Mesothelial cell of epicardium (in vitro differentiated cells): Measurements from ENCODE around the gene CD200R1L. TPM values are rescaled to one million over a fixed set of nuclear protein-coding genes. Genes with fewer than 3 reads are reported as not detected.

Experiments
- DNase-seq, 2 experiments: peaks; one replicate each; pipeline ENCODE4 v3.0.0; 2021; ENCODE audit warnings: low spot score in 2 of 2; ENCODE audit not compliant: unreplicated experiment in 2 of 2
- H3K27ac Mint-ChIP-seq: 2 replicates; pipeline ENCODE4 v1.8.0; 2021; ENCODE audit warnings: mixed read lengths
- H3K27me3 Mint-ChIP-seq: 2 replicates; pipeline ENCODE4 v1.8.0; 2021; ENCODE audit warnings: low read depth, mixed read lengths
- H3K36me3 Mint-ChIP-seq: 2 replicates; pipeline ENCODE4 v1.8.0; 2021; ENCODE audit warnings: mixed read lengths
- H3K4me1 Mint-ChIP-seq: 2 replicates; pipeline ENCODE4 v1.8.0; 2021; ENCODE audit warnings: mixed read lengths
- H3K4me3 Mint-ChIP-seq: 2 replicates; pipeline ENCODE4 v1.8.0; 2021; ENCODE audit warnings: mild to moderate bottlenecking, moderate library complexity, mixed read lengths
- H3K9me3 Mint-ChIP-seq: 2 replicates; pipeline ENCODE4 v1.8.0; 2021; ENCODE audit warnings: mixed read lengths
- CTCF ChIP-seq: fragments of 200-600 bp; sonication (generic); IDR thresholded peaks from one replicate; pipeline ENCODE4 v1.5.0; 2021; ENCODE audit warnings: antibody characterized with exemption; ENCODE audit not compliant: unreplicated experiment
- total RNA-seq: library from RNA; stranded (reverse); gene quantifications from 3 replicates; pipeline ENCODE4 v1.2.1, GENCODE V29; 2021

The CD200R1L gene
- total RNA-seq, 1 donor from 2014 or later = not detected

DNA sequence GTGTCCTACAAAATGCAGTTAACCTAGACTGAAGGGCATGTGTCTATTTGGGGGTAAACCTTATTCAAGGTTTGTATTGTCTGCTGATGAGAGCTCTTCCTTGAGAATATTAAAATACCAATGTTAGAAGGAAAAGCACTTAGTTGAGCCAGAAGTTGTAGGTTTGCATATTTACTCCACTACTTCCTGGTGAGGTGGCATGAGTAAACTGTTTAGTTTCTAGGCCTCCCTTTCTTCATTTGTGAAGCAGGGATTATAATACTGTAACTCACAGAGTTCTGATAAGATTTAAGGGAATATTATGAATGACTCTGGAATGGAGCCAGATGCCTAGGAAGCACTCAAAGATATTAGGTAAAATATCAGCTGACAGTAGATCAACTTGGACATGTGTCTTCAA lies 46.7 kb downstream of the CD200R1L start:
- no peak for TF ChIP-seq CTCF
- H3K36me3 Mint-ChIP-seq = no peaks in the 10 kb centered on the region
- H3K4me1 Mint-ChIP-seq = peaks cover 23% of the 10 kb centered on the region
- peak overlapping the region; percentile 72 for H3K27ac Mint-ChIP-seq
- H3K9me3 Mint-ChIP-seq = peaks cover 21% of the 10 kb centered on the region
- H3K27me3 Mint-ChIP-seq = no peaks in the 10 kb centered on the region
- no peak for DNase-seq
- no peak overlapping the region for H3K4me3 Mint-ChIP-seq

DNA sequence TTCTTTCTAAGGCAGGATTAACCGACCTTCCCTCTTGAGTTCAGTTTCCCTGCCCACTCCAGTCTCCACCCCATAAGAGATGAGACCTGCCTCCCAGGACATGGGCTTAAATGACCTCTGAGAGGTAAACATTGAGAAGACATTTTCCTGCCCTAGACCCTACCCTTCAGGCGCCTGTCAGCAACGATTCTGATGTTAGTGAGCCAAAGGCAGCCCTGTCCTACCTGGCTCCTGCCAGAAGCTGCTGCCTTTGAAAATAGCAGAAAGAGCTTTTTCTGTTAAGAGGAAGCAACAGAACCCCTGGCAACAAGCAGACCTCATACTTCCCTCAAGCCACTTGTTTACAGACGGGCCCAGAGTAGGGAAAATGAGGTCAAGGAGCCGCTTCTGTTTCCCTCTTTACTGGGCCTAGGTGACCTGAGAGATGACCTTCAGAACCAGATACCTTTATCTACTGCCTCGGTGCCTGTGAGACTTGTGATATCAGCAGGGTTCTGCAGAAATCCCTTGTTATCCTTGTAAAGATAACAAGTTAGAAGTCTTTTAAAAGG lies 52.0 kb downstream of the CD200R1L start:
- Mint-ChIP-seq H3K27ac (peak overlapping the region; percentile 0), H3K36me3 (no peaks in the 10 kb centered on the region), H3K4me1 (peaks cover 24% of the 10 kb centered on the region), H3K9me3 (peaks cover 10% of the 10 kb centered on the region), H3K27me3 (no peaks in the 10 kb centered on the region), H3K4me3 (no peak overlapping the region)
- DNase-seq = no peak
- no peak for TF ChIP-seq CTCF

GRCh38 chr3:112793326-112794081 lies 53.2 kb downstream of the CD200R1L start:
- DNase-seq = no peak

GRCh38 chr3:112791736-112792135 lies 54.9 kb downstream of the CD200R1L start:
- DNase-seq = no peak
- Mint-ChIP-seq H3K27ac (no peak overlapping the region), H3K9me3 (peaks cover 20% of the 10 kb centered on the region), H3K27me3 (no peaks in the 10 kb centered on the region), H3K4me1 (peaks cover 21% of the 10 kb centered on the region), H3K4me3 (no peak overlapping the region), H3K36me3 (peaks cover 5% of the 10 kb centered on the region)
- no peak for TF ChIP-seq CTCF

More at GRCh38 chr3:112793326-112794081, 53.2 kb downstream of the CD200R1L start:
- Mint-ChIP-seq H3K4me1 (peaks cover 19% of the 10 kb centered on the region), H3K27me3 (no peaks in the 10 kb centered on the region), H3K36me3 (no peaks in the 10 kb centered on the region), H3K9me3 (peaks cover 12% of the 10 kb centered on the region), H3K4me3 (no peak overlapping the region), H3K27ac (peak overlapping the region; percentile 2)
- TF ChIP-seq CTCF = no peak

GRCh38 chr3:112789787-112790186 lies 56.9 kb downstream of the CD200R1L start:
- DNase-seq = no peak
- H3K4me3 Mint-ChIP-seq = no peak overlapping the region
- no peak overlapping the region for H3K27ac Mint-ChIP-seq

More at GRCh38 chr3:112789787-112790186, 56.9 kb downstream of the CD200R1L start:
- TF ChIP-seq CTCF = no peak
- H3K9me3 Mint-ChIP-seq = peaks cover 18% of the 10 kb centered on the region
- H3K36me3 Mint-ChIP-seq = peaks cover 5% of the 10 kb centered on the region
- H3K4me1 Mint-ChIP-seq = peaks cover 29% of the 10 kb centered on the region
- no peaks in the 10 kb centered on the region for H3K27me3 Mint-ChIP-seq
